Purkinje cell (primary cell): ENCODE data around the gene POMZP3. TPM values are rescaled to one million over a fixed set of nuclear protein-coding genes. Genes with fewer than 3 reads are reported as not detected.

Experiments
- polyA plus RNA-seq: library from polyadenylated mRNA; unstranded; fragments of >200 nt; fragmentation: Nextera tagmentation; gene quantifications from 2 replicates; pipeline ENCODE4 v1.2.1, GENCODE V29; 2014

POMZP3 gene
- 4.7 and 5.1 TPM in 2 replicates for polyA plus RNA-seq

GRCh38 chr7:76626989-76627642, at the start of gene POMZP3:
Gene POMZP3, minus strand, starts transcription at chr7:76627279. Its CDS starts 1,215 bp downstream, at chr7:76626064.

Other genes starting within 250 kb of the POMZP3 start
- 0.32 and 0.40 TPM in 2 replicates for gene SSC4D, start 217.6 kb downstream of the POMZP3 start, polyA plus RNA-seq
- gene ZP3, start 202.3 kb downstream of the POMZP3 start, polyA plus RNA-seq = not detected in 2 replicates
- gene DTX2, start 165.6 kb downstream of the POMZP3 start, polyA plus RNA-seq = 0.49 TPM in 1 of 2 replicates, not detected in the other
- not detected in 2 replicates for gene UPK3B, start 116.7 kb downstream of the POMZP3 start, polyA plus RNA-seq
- gene SPDYE16, start 84.0 kb downstream of the POMZP3 start, polyA plus RNA-seq = 0.38 and 0.51 TPM in 2 replicates